ENCODE results near the gene MBOAT7.

- TF ChIP-seq MLX (CRISPR knock-in tag; IDR thresholded peaks at IDR 0.05) = no peak
- TF ChIP-seq ATF1 (CRISPR knock-in tag; IDR thresholded peaks at IDR 0.05) = no peak
- TF ChIP-seq CTCF (IDR thresholded peaks at IDR 0.05) = no peak
- TF ChIP-seq ATF3 (CRISPR knock-in tag; conservative IDR thresholded peaks at IDR 0.05) = no peak
- TF ChIP-seq NFYB (CRISPR knock-in tag; conservative IDR thresholded peaks at IDR 0.05; ENCODE audit: low read depth) = peak; percentile 98
- no peak for TF ChIP-seq ATF6 (CRISPR knock-in tag; IDR thresholded peaks at IDR 0.05)
- no peak for TF ChIP-seq ESRRA (CRISPR knock-in tag; IDR thresholded peaks at IDR 0.05; ENCODE audit: borderline replicate concordance)
- no peak for TF ChIP-seq NFE2L1 (CRISPR knock-in tag; IDR thresholded peaks at IDR 0.05)
- no peak for TF ChIP-seq NR2C2 (CRISPR knock-in tag; IDR thresholded peaks at IDR 0.05)
- TF ChIP-seq MYBL2 (CRISPR knock-in tag; IDR thresholded peaks at IDR 0.05) = no peak
Observed at GRCh38 chr19:54159352-54160181, 29.8 kb downstream of the MBOAT7 start, which contains the start of gene LENG1.

Data from WTC11 (cell line).